22Rv1 (cell line): ENCODE results near the gene NQO2.

Experiments
- CTCF ChIP-seq: fragments of 450-650 bp; IDR thresholded peaks from 2 replicates; pipeline ENCODE4 v1.5.1; 2017; ENCODE audit warnings: mild to moderate bottlenecking
- ZFX ChIP-seq: fragments of 450-650 bp; IDR thresholded peaks from 2 replicates; pipeline ENCODE4 v1.6.1; 2017; ENCODE audit warnings: antibody characterized with exemption, borderline replicate concordance

- no peak for TF ChIP-seq CTCF
- TF ChIP-seq ZFX = no peak
Observed at GRCh38 chr6:2979819-2980464, 19.8 kb upstream of the NQO2 start.
